ENCODE measurements around the gene RHOG. TPM values are rescaled to one million over a fixed set of nuclear protein-coding genes. Genes with fewer than 3 reads are reported as not detected.

Gene RHOG
- 16.4 and 23.6 TPM in 2 replicates for total RNA-seq

GRCh38 chr11:3840870-3841425 lies at the start of gene RHOG:
TSS of gene RHOG (minus strand) at chr11:3840959. CDS start at chr11:3828138, 12,821 bp downstream.

DNA sequence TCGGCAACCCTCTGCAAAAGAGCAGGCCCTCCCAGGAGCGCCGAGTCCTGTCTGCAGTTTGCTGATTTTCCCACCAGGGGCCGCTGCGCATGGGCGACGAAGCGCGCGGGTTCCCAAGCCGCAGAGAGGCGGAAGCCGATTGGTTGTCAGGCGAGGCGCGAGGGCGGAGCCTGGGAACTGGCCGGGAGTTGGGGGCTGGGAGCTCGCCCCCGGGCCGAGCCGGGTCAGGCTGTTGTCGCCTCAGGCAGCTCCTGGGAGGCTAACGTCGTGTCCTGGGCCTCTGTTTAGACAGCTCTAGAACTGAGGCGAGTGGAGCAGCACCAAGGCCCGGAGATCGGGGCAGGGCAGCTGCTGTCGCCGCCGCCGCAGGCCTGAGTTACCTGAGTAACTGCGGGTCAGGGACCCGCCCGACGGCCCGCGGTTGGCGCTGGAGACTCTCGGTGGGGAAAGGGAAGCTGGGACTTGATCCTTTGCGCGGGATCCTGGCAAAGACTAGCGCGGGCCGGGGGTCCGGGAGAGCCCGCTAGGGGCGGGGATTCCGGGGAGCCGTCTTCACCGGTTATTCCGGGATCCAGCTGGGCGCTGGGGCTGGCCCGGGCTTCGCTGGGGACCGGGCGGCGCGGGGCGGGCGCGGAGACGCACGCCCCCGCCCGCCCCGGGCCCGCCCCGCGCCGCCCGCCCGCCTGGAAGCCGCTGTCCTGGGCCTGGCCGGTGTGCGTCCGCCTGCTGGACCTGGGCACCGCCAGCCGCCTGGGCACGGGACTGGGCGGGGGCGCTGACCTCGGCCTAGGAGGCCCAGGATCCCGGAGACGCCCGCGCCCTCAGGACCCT lies 14.4 kb upstream of the RHOG start, which contains the start of gene STIM1:
TSS of gene STIM1 (plus strand) at position 688 of the 831 bp plus-strand sequence. CDS start 607 bp downstream, outside the sequence.

GRCh38 chr11:3807909-3808860 lies 32.6 kb downstream of the RHOG start, which contains the start of gene PGAP2:
TSS of gene PGAP2 (plus strand) at chr11:3808560. CDS start at chr11:3811260, 2,700 bp downstream.

DNA sequence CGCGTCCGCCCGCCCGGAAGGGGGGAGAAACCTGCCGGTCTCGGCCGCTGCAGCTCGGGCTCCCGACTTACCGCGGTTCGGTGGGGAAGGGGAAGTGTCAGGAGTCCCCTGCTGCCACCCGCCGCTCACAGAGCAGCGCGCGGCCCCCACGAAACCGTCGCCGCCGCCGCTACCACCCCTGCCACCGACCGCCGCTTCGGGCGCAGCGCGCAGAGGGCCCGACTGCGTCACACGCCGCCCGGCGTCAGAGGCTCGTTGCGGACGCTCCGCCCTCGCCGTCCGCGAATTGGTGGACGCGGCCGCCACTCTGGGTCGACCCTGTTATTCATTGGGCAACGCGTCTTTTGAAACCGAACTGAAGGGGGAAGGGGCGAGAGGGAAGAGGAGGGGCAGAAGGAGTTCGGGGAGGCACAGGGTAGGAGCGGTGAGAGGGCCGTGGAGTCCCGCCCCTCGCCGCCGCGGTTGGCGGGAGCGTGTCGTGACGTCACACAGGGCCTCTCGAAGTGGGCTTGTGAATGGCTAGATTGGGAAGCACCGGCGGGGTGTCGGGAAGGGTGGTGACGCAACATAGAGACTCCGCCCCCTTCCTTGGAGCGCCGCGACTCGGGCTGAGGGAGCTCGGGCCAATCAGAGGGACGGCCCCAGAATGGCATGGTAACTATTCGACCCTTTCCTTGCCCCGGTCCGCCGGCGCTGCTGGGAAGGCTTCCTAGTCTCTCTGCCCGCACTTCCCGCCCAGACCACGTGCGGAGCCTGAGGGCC lies 43.2 kb downstream of the RHOG start, which contains the start of gene NUP98:
TSS of gene NUP98 (minus strand) at position 226 of the 762 bp plus-strand sequence. CDS start 15,437 bp downstream, outside the sequence.

Small RNA genes within 50 kb of the gene (small RNA-seq; reads per million reads assigned to genes)
- not detected for gene RNU7-50P

Other genes starting within 250 kb of the RHOG start
- 0.61 and 0.81 TPM in 2 replicates for gene ART5, start 199.0 kb downstream of the RHOG start, total RNA-seq
- not detected in 2 replicates for gene ART1, start 195.8 kb downstream of the RHOG start, total RNA-seq
- 0.85 and 1.3 TPM in 2 replicates for gene CHRNA10, start 169.6 kb downstream of the RHOG start, total RNA-seq
- 156 and 174 TPM in 2 replicates for gene NUP98, start 43.4 kb downstream of the RHOG start, total RNA-seq
- 11.4 and 12.5 TPM in 2 replicates for gene PGAP2, start 32.4 kb downstream of the RHOG start, total RNA-seq
- 45.7 and 51.3 TPM in 2 replicates for gene STIM1, start 14.7 kb upstream of the RHOG start, total RNA-seq